Aorta (tissue), 5 donors: Measurements from ENCODE around the gene DICER1. TPM values are rescaled to one million over a fixed set of nuclear protein-coding genes. Genes with fewer than 3 reads are reported as not detected.

ENCODE experiments used
- ATAC-seq: fragments of 200-7000 bp; cut with Tn5 transposase; one replicate; pipeline ENCODE4 v1.9.1; 2022; ENCODE audit warnings: moderate library complexity; ENCODE audit not compliant: low FRiP score
- DNase-seq, 2 donors: peaks; one replicate each; pipeline ENCODE4 v3.0.0-alpha.2; 2020
- H3K27ac ChIP-seq, 2 donors: one replicate each; pipeline ENCODE4 v1.5.1; 2013; ENCODE audit warnings: low read length in 2 of 2, mild to moderate bottlenecking in 2 of 2, moderate library complexity in 2 of 2, control low read depth in 1 of 2, inconsistent platforms in 1 of 2, low read depth in 1 of 2
- H3K27me3 ChIP-seq, 2 donors: one replicate each; pipeline ENCODE4 v1.6.1; 2013; ENCODE audit warnings: control low read depth in 1 of 2, low read length in 1 of 2, mild to moderate bottlenecking in 1 of 2, moderate library complexity in 1 of 2; ENCODE audit not compliant: insufficient read depth in 2 of 2, control insufficient read depth in 1 of 2
- H3K36me3 ChIP-seq, 2 donors: one replicate each; pipeline ENCODE4 v1.6.1; 2013; ENCODE audit warnings: control low read depth in 1 of 2, low read length in 1 of 2, mild to moderate bottlenecking in 1 of 2; ENCODE audit not compliant: insufficient read depth in 2 of 2, control insufficient read depth in 1 of 2
- H3K4me1 ChIP-seq, 2 donors: one replicate each; pipeline ENCODE4 v1.6.1; 2013; ENCODE audit warnings: low read length in 2 of 2, control low read depth in 1 of 2, mild to moderate bottlenecking in 1 of 2, moderate library complexity in 1 of 2; ENCODE audit not compliant: insufficient read depth in 2 of 2, control insufficient read depth in 1 of 2
- H3K4me3 ChIP-seq, 2 donors: one replicate each; pipeline ENCODE4 v1.5.1; 2013; ENCODE audit warnings: low read length in 2 of 2, control low read depth in 1 of 2, mild to moderate bottlenecking in 1 of 2
- H3K9me3 ChIP-seq: one replicate; pipeline ENCODE4 v1.6.1; 2013; ENCODE audit warnings: mild to moderate bottlenecking, low read length; ENCODE audit not compliant: control insufficient read depth
- WGBS, 2 donors: extraction: QIAGEN DNeasy Blood & Tissue Kit; methylation state at CpG; one replicate each; pipeline ENCODE4 v1.1.7; 2013; 5-methylcytosine and 5-hydroxymethylcytosine counted together
- intact Hi-C, 2 donors: fragments of 100-400 bp; cut with DNase I; formaldehyde crosslinking; loops; one replicate each; pipeline versions ENCODE4 v1.14.2 to v1.15.0; 2022
- polyA plus RNA-seq, 2 donors: library from polyadenylated mRNA; stranded (reverse); fragments of 200-250 nt; gene quantifications; one replicate each; pipeline ENCODE4 v1.2.3, GENCODE V29; 2013
- total RNA-seq, 2 donors: library from RNA; stranded (reverse); fragmentation: NEBNext Ultra II Directional; extraction: Animal tissue kit (Norgen Biotek cat#: 25700); gene quantifications; one replicate each; pipeline ENCODE4 v1.2.1, GENCODE V29; 2021
- donor health status: healthy with polysubstance abuse.
- donor health status: Bipolar disorder and iron deficiency.
- donor health status: DM: no; HTN: no; CAD: no.
- donor health status: DM: no; HTN: no; CAD: no.
- donor health status: DM: yes; HTN: yes; CAD: no.

The DICER1 gene
- total and polyA plus RNA-seq, 4 donors: 6.4 to 73.6 (median 36.1) TPM

- H3K27me3 ChIP-seq: no peaks in the 10 kb centered on the region
- DNase-seq (no peak), ATAC-seq (no peak)
- intact Hi-C loops: no loop called here
- no peak overlapping the region for H3K27ac ChIP-seq
- no peaks in the 10 kb centered on the region for H3K9me3 ChIP-seq
- no peaks in the 10 kb centered on the region for H3K36me3 ChIP-seq
- no peak overlapping the region for H3K4me3 ChIP-seq
- WGBS, 2 donors: 17 to 29% methylated on average over 5 of the region's 5 CpGs
- H3K4me1 ChIP-seq: peaks cover 4% of the 10 kb centered on the region in 2 donors
Observed at GRCh38 chr14:95137804-95138167, 19.5 kb downstream of the DICER1 start.

DNA sequence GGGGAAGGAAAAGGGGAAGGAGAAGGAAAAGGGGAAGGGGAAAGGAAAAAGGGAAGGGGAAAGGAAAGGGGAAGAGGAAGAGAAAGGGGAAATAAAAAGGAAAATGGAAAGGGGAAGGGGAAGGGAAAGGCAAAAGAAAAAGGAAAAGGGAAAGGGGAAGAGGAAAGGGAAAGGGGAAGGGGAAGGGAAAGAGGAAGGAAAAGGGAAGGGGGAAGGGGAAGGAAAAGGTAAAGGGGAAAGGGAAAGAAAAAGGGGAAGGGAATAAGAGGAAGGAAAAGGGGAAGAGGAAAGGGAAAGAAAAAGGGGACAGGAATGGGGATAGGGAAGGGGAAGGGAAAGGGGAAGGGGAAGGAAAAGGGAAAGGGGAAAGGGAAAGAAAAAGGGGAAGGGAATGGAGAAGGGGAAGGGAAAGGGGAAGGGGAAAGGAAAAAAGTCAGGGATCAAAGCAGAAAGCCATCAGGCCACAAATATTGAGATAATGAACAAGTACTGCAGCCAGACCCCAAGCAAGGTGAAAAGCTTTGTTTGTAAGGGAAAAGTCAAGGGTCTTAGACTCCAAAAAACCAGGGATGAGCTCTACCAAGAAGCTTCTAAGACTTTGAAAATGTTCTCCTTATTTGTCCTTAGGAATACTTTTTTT, 20.0 kb downstream of the DICER1 start:
- H3K4me1 ChIP-seq: peaks cover 4% of the 10 kb centered on the region in 2 donors
- H3K36me3 ChIP-seq: no peaks in the 10 kb centered on the region
- no peak overlapping the region for H3K27ac ChIP-seq
- intact Hi-C loops: no loop called here
- ATAC-seq (no peak), DNase-seq (no peak)
- no peaks in the 10 kb centered on the region for H3K27me3 ChIP-seq
- no peaks in the 10 kb centered on the region for H3K9me3 ChIP-seq
- H3K4me3 ChIP-seq: no peak overlapping the region

GRCh38 chr14:95136631-95137030, 20.7 kb downstream of the DICER1 start:
- DNase-seq (no peak), ATAC-seq (no peak)
- H3K9me3 ChIP-seq: no peaks in the 10 kb centered on the region
- H3K4me3 ChIP-seq: no peak overlapping the region
- 89 to 91% methylated on average over 1 of the region's 1 CpG for WGBS, 2 donors
- intact Hi-C loops: no loop called here
- no peak overlapping the region for H3K27ac ChIP-seq
- H3K27me3 ChIP-seq: no peaks in the 10 kb centered on the region
- H3K4me1 ChIP-seq: peaks cover 4% of the 10 kb centered on the region in 2 donors
- H3K36me3 ChIP-seq: no peaks in the 10 kb centered on the region

DNA sequence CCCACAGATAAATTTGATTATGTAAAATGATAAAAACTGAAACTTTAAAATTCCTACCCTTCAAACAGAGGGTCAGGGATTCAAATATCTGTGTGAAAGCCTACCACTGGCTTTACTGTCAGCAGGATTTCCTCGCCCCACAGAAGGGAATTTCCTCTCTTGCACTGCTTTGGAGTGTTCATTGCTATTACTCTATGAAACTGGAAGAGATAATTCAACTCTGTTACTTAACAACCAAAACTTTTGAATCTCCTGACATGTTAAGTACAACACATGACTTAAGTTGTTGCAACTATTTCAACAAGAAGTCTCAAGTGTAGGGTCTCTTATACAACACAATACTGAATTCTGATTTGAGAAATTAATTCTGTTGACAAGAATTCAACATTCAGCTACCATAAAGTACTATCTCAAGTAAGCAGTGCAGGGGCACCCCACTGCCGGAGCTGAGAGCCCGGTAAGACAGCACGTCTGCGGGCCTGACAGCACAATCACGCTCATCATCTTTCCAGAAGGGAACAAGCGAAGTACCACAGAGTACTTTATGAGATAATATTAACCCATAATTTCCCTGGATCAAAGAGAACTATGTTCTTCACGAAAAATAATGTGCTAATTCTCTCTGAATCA, 22.9 kb downstream of the DICER1 start:
- no peak overlapping the region for H3K27ac ChIP-seq

GRCh38 chr14:95133282-95133681, 24.0 kb downstream of the DICER1 start:
- Histone ChIP-seq H3K27ac (no peak overlapping the region), H3K4me3 (no peak overlapping the region), H3K4me1 (peaks cover 3 to 4% of the 10 kb centered on the region in 2 donors), H3K36me3 (peaks cover 0 to 2% of the 10 kb centered on the region in 2 donors), H3K9me3 (no peaks in the 10 kb centered on the region), H3K27me3 (no peaks in the 10 kb centered on the region)
- intact Hi-C loops: no loop called here
- DNase-seq (no peak), ATAC-seq (no peak)
- WGBS, 2 donors: 88 to 93% methylated on average over 2 of the region's 2 CpGs

More for the DNA sequence above, 22.9 kb downstream of the DICER1 start:
- 92 to 94% methylated on average over 8 of the region's 8 CpGs for WGBS, 2 donors
- Histone ChIP-seq H3K4me1 (peaks cover 4% of the 10 kb centered on the region in 2 donors), H3K36me3 (peaks cover 0 to 2% of the 10 kb centered on the region in 2 donors), H3K9me3 (no peaks in the 10 kb centered on the region), H3K27me3 (no peaks in the 10 kb centered on the region), H3K4me3 (no peak overlapping the region)
- intact Hi-C loops: no loop called here
- no peak for DNase-seq
- ATAC-seq: no peak

DNA sequence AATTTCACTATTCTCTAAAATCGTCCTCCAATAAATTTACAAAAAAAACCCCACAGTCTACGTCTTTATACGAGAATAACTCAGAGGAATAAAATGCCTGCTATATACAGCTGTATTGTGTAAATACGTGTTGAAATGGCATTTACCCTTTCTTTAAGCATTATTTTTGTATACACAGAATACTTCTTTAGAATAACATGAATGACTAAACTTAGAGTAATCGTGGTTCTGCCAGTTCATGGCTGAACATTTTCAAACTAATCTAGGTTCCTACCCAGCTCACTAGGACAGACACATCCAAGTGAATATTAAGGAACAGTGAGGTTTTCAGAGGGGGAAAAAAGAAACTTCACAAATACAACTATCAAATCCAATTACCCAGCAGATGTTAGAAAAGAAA, 24.6 kb downstream of the DICER1 start:
- Histone ChIP-seq H3K27me3 (no peaks in the 10 kb centered on the region), H3K4me1 (peaks cover under 1 to 2% of the 10 kb centered on the region in 2 donors), H3K27ac (no peak overlapping the region), H3K4me3 (no peak overlapping the region), H3K36me3 (peaks cover 0 to 2% of the 10 kb centered on the region in 2 donors), H3K9me3 (no peaks in the 10 kb centered on the region)
- intact Hi-C loops: no loop called here
- DNase-seq (no peak), ATAC-seq (no peak)
- 80 to 83% methylated on average over 5 of the region's 5 CpGs for WGBS, 2 donors

DNA sequence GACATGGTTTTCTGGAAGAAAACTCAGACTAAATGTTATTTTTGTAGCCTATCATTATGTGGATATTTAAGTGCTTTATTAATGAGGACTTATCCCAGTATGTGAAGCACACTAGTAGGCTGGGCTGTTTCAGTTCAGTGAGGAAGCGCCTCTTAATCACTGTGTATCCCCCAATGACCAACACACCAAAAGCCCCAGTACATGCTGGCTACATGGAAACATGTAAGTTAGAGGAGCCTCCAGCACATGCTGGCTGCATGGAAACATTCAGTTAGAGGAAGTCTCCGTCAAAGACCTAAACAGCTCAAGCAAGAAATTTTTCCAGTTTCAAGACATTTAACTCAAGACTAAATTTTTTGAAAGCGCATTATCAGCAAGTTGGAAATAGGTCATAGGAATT, 26.8 kb downstream of the DICER1 start:
- H3K4me1 ChIP-seq: no peaks in the 10 kb centered on the region
- ATAC-seq (no peak), DNase-seq (no peak)
- H3K27ac ChIP-seq: no peak overlapping the region
- WGBS, 2 donors: 88 to 94% methylated on average over 3 of the region's 3 CpGs
- H3K27me3 ChIP-seq: no peaks in the 10 kb centered on the region
- H3K9me3 ChIP-seq: no peaks in the 10 kb centered on the region
- H3K4me3 ChIP-seq: no peak overlapping the region
- intact Hi-C loops: no loop called here
- peaks cover 0 to 2% of the 10 kb centered on the region in 2 donors for H3K36me3 ChIP-seq

GRCh38 chr14:95128140-95128539, 29.2 kb downstream of the DICER1 start:
- intact Hi-C loops: loop anchor here in 1 of 2 donors (10.0 kb wide), 1 partner anchor 297 kb away; no protein-coding TSS in a partner anchor
- Histone ChIP-seq H3K27ac (no peak overlapping the region), H3K36me3 (peaks cover 0 to 3% of the 10 kb centered on the region in 2 donors), H3K9me3 (no peaks in the 10 kb centered on the region), H3K4me3 (no peak overlapping the region), H3K27me3 (no peaks in the 10 kb centered on the region), H3K4me1 (no peaks in the 10 kb centered on the region)
- DNase-seq (no peak), ATAC-seq (no peak)
- 31 to 39% methylated on average over 4 of the region's 4 CpGs for WGBS, 2 donors

- DNase-seq (no peak), ATAC-seq (no peak)
- Histone ChIP-seq H3K36me3 (peaks cover 0 to 3% of the 10 kb centered on the region in 2 donors), H3K4me1 (no peaks in the 10 kb centered on the region), H3K27ac (no peak overlapping the region), H3K4me3 (no peak overlapping the region), H3K9me3 (no peaks in the 10 kb centered on the region), H3K27me3 (no peaks in the 10 kb centered on the region)
- 83 to 87% methylated on average over 4 of the region's 4 CpGs for WGBS, 2 donors
- intact Hi-C loops: loop anchor here in 1 of 2 donors (10.0 kb wide), 1 partner anchor 297 kb away; no protein-coding TSS in a partner anchor
Observed at GRCh38 chr14:95127531-95127911, 29.8 kb downstream of the DICER1 start.
